Smooth muscle cell (in vitro differentiated cells): ENCODE results near the gene CAPN12. TPM values are rescaled to one million over a fixed set of nuclear protein-coding genes. Genes with fewer than 3 reads are reported as not detected.

Experiments
- DNase-seq: peaks from one replicate; lab custom pipeline; 2025; ENCODE audit not compliant: unreplicated experiment; lab: John Stamatoyannopoulos, UW
- H2AFZ ChIP-seq: fragments of 200-600 bp; sonication (generic); 2 replicates; pipeline ENCODE4 v1.6.0; 2016; ENCODE audit warnings: antibody characterized with exemption, low read depth, mild to moderate bottlenecking
- H3F3A ChIP-seq: fragments of 200-600 bp; sonication (generic); 2 replicates; pipeline ENCODE4 v1.6.0; 2017; ENCODE audit warnings: antibody characterized with exemption, low read depth
- H3K27ac ChIP-seq: fragments of 200-600 bp; sonication (generic); 2 replicates; pipeline ENCODE4 v1.5.1; 2016; ENCODE audit warnings: low read depth, mild to moderate bottlenecking
- H3K27me3 ChIP-seq: fragments of 200-600 bp; sonication (generic); 2 replicates; pipeline ENCODE4 v1.6.1; 2016; ENCODE audit warnings: low read depth, mild to moderate bottlenecking
- H3K36me3 ChIP-seq: fragments of 200-600 bp; sonication (generic); 2 replicates; pipeline ENCODE4 v1.5.1; 2016; ENCODE audit warnings: low read depth
- H3K4me1 ChIP-seq: fragments of 200-600 bp; sonication (generic); 2 replicates; pipeline ENCODE4 v1.5.1; 2016; ENCODE audit warnings: low read depth
- H3K4me2 ChIP-seq: fragments of 200-600 bp; sonication (generic); 2 replicates; pipeline ENCODE4 v1.6.0; 2016; ENCODE audit warnings: mild to moderate bottlenecking
- H3K4me3 ChIP-seq: fragments of 200-600 bp; sonication (generic); 2 replicates; pipeline ENCODE4 v1.5.1; 2016; ENCODE audit warnings: mild to moderate bottlenecking
- H3K79me2 ChIP-seq: fragments of 200-600 bp; sonication (generic); 2 replicates; pipeline ENCODE4 v1.6.0; 2016; ENCODE audit warnings: low read depth, mild to moderate bottlenecking
- H3K9ac ChIP-seq: fragments of 200-600 bp; sonication (generic); 2 replicates; pipeline ENCODE4 v1.6.0; 2016; ENCODE audit warnings: low read depth
- H3K9me3 ChIP-seq: fragments of 200-600 bp; sonication (generic); replicated peaks from 2 replicates; pipeline ENCODE4 v1.5.1; 2016; ENCODE audit warnings: low read depth
- H4K20me1 ChIP-seq: fragments of 200-600 bp; sonication (generic); 2 replicates; pipeline ENCODE4 v1.6.0; 2016; ENCODE audit warnings: low read depth
- WGBS: methylation state at CpG from one replicate; pipeline ENCODE4 v1.1.7; 2016; ENCODE audit warnings: low lambda C conversion rate; 5-methylcytosine and 5-hydroxymethylcytosine counted together
- polyA plus RNA-seq: library from polyadenylated mRNA; unstranded; fragments of >200 nt; fragmentation: Nextera tagmentation; extraction: Ambion mirVana; gene quantifications from 2 replicates; pipeline ENCODE4 v1.2.1, GENCODE V29; 2016
- total RNA-seq: library from RNA; depleted of rRNA; stranded (reverse); fragments of >200 nt; gene quantifications from 2 replicates; pipeline ENCODE4 v1.2.3, GENCODE V29; 2014
- TF ChIP-seq, protein P1 (sequence below): fragments of 200-600 bp; sonication (generic); IDR thresholded peaks from 2 replicates; pipeline ENCODE4 v1.5.1; 2017; ENCODE audit warnings: borderline replicate concordance, mild to moderate bottlenecking, antibody characterized with exemption; ENCODE audit not compliant: insufficient read depth, poor library complexity, severe bottlenecking

Gene CAPN12
- total and polyA plus RNA-seq, 2 experiments from 2014 or later: 1.4 to 5.5 TPM

DNA sequence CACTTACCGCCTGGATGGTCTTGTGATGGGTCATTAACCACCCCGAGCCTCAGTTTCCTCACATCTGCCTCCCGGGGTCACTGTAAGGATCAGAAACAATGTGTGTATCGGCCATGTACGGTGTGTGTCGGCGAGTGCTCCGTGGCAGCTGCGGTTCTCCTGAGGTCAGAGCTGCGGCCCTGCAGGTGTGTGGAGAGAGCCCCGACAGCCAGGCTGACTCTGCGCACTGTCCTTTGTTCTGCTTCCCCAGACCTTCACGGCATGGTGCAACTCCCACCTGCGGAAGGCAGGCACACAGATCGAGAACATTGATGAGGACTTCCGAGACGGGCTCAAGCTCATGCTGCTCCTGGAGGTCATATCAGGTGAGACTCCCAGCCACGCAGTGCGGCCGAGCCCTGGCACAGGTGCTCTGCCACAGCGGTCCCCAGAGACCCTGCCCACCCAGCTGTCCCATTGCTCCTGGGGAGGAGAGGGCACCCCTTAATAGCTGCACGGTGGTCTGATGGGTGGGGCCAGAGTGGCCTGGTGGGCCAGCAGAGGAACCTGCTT is 43.8 kb downstream of the CAPN12 start:
- H3K27ac ChIP-seq: no peak overlapping the region
- H3K9ac ChIP-seq: no peak overlapping the region
- TF ChIP-seq, protein P1, sequence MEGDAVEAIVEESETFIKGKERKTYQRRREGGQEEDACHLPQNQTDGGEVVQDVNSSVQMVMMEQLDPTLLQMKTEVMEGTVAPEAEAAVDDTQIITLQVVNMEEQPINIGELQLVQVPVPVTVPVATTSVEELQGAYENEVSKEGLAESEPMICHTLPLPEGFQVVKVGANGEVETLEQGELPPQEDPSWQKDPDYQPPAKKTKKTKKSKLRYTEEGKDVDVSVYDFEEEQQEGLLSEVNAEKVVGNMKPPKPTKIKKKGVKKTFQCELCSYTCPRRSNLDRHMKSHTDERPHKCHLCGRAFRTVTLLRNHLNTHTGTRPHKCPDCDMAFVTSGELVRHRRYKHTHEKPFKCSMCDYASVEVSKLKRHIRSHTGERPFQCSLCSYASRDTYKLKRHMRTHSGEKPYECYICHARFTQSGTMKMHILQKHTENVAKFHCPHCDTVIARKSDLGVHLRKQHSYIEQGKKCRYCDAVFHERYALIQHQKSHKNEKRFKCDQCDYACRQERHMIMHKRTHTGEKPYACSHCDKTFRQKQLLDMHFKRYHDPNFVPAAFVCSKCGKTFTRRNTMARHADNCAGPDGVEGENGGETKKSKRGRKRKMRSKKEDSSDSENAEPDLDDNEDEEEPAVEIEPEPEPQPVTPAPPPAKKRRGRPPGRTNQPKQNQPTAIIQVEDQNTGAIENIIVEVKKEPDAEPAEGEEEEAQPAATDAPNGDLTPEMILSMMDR: no peak

GRCh38 chr19:38699647-38700349 is 44.5 kb downstream of the CAPN12 start:
- Histone ChIP-seq H3F3A (no peaks in the 10 kb centered on the region), H3K36me3 (no peaks in the 10 kb centered on the region), H3K79me2 (peaks cover 97% of the 10 kb centered on the region), H3K4me1 (peaks cover 12% of the 10 kb centered on the region), H3K27me3 (no peaks in the 10 kb centered on the region), H3K4me2 (no peak overlapping the region), H3K9ac (no peak overlapping the region), H3K4me3 (no peak overlapping the region), H2AFZ (no peak overlapping the region), H3K9me3 (no peaks in the 10 kb centered on the region), H3K27ac (no peak overlapping the region), H4K20me1 (peaks cover 93% of the 10 kb centered on the region)
- no peak for DNase-seq
- WGBS: 89% methylated on average over 18 of the region's 18 CpGs
- TF ChIP-seq, protein P1: no peak

More for the DNA sequence above, 43.8 kb downstream of the CAPN12 start:
- Histone ChIP-seq H3K4me2 (no peak overlapping the region), H3K36me3 (no peaks in the 10 kb centered on the region), H3F3A (no peaks in the 10 kb centered on the region), H3K4me3 (no peak overlapping the region), H3K27me3 (no peaks in the 10 kb centered on the region), H3K4me1 (peaks cover 12% of the 10 kb centered on the region), H4K20me1 (peaks cover 93% of the 10 kb centered on the region), H3K79me2 (peaks cover 93% of the 10 kb centered on the region), H3K9me3 (no peaks in the 10 kb centered on the region), H2AFZ (no peak overlapping the region)
- DNase-seq: no peak
- 99% methylated on average over 21 of the region's 22 CpGs for WGBS

- Histone ChIP-seq H3K9me3 (no peaks in the 10 kb centered on the region), H3K9ac (no peak overlapping the region), H3K4me3 (no peak overlapping the region), H4K20me1 (peaks cover 90% of the 10 kb centered on the region), H3K79me2 (peaks cover 97% of the 10 kb centered on the region), H3K27me3 (no peaks in the 10 kb centered on the region), H3F3A (no peaks in the 10 kb centered on the region), H3K4me2 (no peak overlapping the region), H2AFZ (no peak overlapping the region), H3K36me3 (no peaks in the 10 kb centered on the region), H3K4me1 (peaks cover 13% of the 10 kb centered on the region), H3K27ac (peak overlapping the region; percentile 33)
- TF ChIP-seq, protein P1: no peak
- no peak for DNase-seq
- 66% methylated on average over 7 of the region's 7 CpGs for WGBS
Observed at GRCh38 chr19:38699027-38699346, 45.3 kb downstream of the CAPN12 start.
